Body of pancreas (tissue), 4 donors: ENCODE results near the gene SOX5.

Source experiments
- POLR2A ChIP-seq, 3 donors: fragments of 450-650 bp; IDR thresholded peaks; one replicate each; pipeline ENCODE4 v1.6.1; 2016; ENCODE audit warnings: antibody characterized with exemption in 3 of 3, mild to moderate bottlenecking in 2 of 3
- TF ChIP-seq, protein P1 (sequence below), 7 experiments: fragments of 450-650 bp in 4 of 7; fragments of 200-600 bp in 3 of 7; sonication (generic) in 3 of 7; IDR thresholded peaks; one replicate each; pipeline ENCODE4 v1.5.1; 2016 to 2019; ENCODE audit warnings: antibody characterized with exemption in 7 of 7

DNA sequence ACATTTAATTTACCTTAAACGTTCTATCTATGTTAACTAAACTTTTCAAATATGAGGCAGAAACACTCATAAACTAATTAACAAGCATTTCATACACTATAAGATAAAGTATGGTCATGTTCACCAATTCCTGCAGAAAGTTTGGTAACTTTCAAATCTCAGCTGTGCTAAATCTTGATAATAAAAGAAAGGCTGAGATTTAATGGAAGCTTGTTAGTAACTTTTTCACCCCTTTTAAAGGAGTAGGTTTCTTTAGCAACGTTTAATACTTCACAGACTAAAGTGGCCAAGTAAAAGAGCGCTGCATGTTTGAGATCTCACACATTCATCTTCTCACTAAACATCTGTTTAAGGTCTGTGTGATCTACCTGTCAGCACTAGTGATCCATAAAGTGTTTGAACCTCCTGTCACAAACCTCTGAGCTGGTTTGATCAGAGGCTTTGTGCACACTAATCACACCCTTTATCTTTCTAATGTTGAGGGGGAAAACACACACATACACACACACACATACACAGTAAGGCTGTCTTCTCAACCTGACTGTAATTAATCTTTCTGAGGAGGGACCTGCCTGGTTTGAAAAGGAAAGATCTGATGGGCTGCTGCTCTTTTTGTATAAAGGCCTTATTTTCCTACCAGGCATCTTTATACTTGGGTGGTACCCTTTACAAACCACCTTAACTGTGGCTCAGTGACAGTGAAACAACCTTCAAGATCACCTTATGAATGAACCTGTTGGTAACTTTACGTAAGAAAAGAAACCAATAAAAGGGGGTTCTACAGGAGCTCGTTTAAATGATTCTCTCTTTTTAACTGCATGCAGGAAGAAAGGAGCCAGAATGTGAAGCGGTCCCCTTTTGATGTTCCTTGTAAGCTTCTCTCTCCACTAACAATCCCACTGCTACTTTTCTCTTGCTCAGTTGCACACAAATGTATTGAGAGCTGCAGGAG lies 244.2 kb downstream of the SOX5 start:
- TF ChIP-seq, protein P1, sequence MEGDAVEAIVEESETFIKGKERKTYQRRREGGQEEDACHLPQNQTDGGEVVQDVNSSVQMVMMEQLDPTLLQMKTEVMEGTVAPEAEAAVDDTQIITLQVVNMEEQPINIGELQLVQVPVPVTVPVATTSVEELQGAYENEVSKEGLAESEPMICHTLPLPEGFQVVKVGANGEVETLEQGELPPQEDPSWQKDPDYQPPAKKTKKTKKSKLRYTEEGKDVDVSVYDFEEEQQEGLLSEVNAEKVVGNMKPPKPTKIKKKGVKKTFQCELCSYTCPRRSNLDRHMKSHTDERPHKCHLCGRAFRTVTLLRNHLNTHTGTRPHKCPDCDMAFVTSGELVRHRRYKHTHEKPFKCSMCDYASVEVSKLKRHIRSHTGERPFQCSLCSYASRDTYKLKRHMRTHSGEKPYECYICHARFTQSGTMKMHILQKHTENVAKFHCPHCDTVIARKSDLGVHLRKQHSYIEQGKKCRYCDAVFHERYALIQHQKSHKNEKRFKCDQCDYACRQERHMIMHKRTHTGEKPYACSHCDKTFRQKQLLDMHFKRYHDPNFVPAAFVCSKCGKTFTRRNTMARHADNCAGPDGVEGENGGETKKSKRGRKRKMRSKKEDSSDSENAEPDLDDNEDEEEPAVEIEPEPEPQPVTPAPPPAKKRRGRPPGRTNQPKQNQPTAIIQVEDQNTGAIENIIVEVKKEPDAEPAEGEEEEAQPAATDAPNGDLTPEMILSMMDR (IDR thresholded peaks at IDR 0.05), result no peak
- TF ChIP-seq POLR2A (IDR thresholded peaks at IDR 0.05), result no peak
